Ascending aorta (tissue), 2 donors: Measurements from ENCODE around the gene ZNF705A. TPM values are rescaled to one million over a fixed set of nuclear protein-coding genes. Genes with fewer than 3 reads are reported as not detected.
"Not testable (repeated sequence)": the region's sequence is repeated elsewhere in the genome, so short reads cannot be mapped to it uniquely, and the experiment has no call there.

ENCODE experiments used
- DNase-seq, 2 donors: peaks; one replicate each; pipeline ENCODE4 v3.0.0-alpha.2; 2019; ENCODE audit warnings: low spot score in 2 of 2
- H3K27ac ChIP-seq, 2 donors: fragments of 200-600 bp; sonication (generic); one replicate each; pipeline ENCODE4 v1.5.1; 2016 to 2017; ENCODE audit warnings: mild to moderate bottlenecking in 1 of 2
- H3K27me3 ChIP-seq: fragments of 200-600 bp; sonication (generic); one replicate; pipeline ENCODE4 v1.5.1; 2017
- H3K36me3 ChIP-seq, 2 donors: fragments of 200-600 bp; sonication (generic); one replicate each; pipeline ENCODE4 v1.5.1; 2016
- H3K4me1 ChIP-seq, 2 donors: fragments of 200-600 bp; sonication (generic); one replicate each; pipeline ENCODE4 v1.5.1; 2016 to 2017; ENCODE audit warnings: mild to moderate bottlenecking in 1 of 2
- H3K4me3 ChIP-seq, 2 donors: fragments of 200-600 bp; sonication (generic); one replicate each; pipeline ENCODE4 v1.5.1; 2016 to 2017; ENCODE audit warnings: mild to moderate bottlenecking in 1 of 2
- H3K9me3 ChIP-seq, 2 donors: fragments of 200-600 bp; sonication (generic); one replicate each; pipeline ENCODE4 v1.5.1; 2016
- intact Hi-C: fragments of 100-400 bp; cut with DNase I; formaldehyde crosslinking; loops from one replicate; pipeline ENCODE4 v1.15.1; 2023
- total RNA-seq: library from RNA; depleted of rRNA; stranded (reverse); fragments of >200 nt; gene quantifications from one replicate; pipeline ENCODE4 v1.1.0, GENCODE V29; 2016
- TF ChIP-seq, protein P1 (sequence below), 3 experiments: fragments of 200-600 bp in 2 of 3; fragments of 450-650 bp in 1 of 3; sonication (generic) in 2 of 3; IDR thresholded peaks; one replicate each; pipeline ENCODE4 v1.5.1; 2016 to 2019; ENCODE audit warnings: antibody characterized with exemption in 3 of 3, mild to moderate bottlenecking in 1 of 3, moderate library complexity in 1 of 3

ZNF705A gene
- total RNA-seq, result not detected

DNA sequence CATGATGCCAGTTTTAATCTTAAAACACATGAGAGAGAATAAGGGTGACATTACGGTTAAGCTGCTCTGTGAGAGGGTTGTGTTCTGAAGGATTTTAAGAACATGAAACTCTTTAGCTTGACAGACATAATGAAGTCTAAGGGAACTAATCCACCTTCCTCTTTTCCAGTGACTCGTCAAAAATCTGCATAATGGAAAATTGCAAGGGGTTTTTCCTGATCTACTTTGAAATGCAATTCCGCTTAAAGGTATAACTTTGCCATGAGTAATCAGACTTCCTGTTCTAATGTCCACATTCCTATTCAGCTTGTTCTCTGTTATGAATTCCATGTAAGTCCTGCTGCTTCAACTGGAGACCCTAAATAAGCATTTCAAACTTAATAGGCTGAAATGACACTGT lies at the start of gene ZNF705A:
TSS of gene ZNF705A (plus strand) at position 171 of the 400 bp plus-strand sequence. CDS start 15,611 bp downstream, outside the sequence.
- Histone ChIP-seq H3K36me3 (no peaks in the 10 kb centered on the region), H3K4me1 (no peaks in the 10 kb centered on the region), H3K27me3 (no peaks in the 10 kb centered on the region), H3K9me3 (no peaks in the 10 kb centered on the region), H3K27ac (peak within 1 kb of the TSS in 1 of 2 donors; percentile 14), H3K4me3 (no peak within 1 kb of the TSS)
- intact Hi-C loops, result no loop called here
- TF ChIP-seq, protein P1, sequence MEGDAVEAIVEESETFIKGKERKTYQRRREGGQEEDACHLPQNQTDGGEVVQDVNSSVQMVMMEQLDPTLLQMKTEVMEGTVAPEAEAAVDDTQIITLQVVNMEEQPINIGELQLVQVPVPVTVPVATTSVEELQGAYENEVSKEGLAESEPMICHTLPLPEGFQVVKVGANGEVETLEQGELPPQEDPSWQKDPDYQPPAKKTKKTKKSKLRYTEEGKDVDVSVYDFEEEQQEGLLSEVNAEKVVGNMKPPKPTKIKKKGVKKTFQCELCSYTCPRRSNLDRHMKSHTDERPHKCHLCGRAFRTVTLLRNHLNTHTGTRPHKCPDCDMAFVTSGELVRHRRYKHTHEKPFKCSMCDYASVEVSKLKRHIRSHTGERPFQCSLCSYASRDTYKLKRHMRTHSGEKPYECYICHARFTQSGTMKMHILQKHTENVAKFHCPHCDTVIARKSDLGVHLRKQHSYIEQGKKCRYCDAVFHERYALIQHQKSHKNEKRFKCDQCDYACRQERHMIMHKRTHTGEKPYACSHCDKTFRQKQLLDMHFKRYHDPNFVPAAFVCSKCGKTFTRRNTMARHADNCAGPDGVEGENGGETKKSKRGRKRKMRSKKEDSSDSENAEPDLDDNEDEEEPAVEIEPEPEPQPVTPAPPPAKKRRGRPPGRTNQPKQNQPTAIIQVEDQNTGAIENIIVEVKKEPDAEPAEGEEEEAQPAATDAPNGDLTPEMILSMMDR (IDR thresholded peaks at IDR 0.05), result no peak
- DNase-seq, result no peak

DNA sequence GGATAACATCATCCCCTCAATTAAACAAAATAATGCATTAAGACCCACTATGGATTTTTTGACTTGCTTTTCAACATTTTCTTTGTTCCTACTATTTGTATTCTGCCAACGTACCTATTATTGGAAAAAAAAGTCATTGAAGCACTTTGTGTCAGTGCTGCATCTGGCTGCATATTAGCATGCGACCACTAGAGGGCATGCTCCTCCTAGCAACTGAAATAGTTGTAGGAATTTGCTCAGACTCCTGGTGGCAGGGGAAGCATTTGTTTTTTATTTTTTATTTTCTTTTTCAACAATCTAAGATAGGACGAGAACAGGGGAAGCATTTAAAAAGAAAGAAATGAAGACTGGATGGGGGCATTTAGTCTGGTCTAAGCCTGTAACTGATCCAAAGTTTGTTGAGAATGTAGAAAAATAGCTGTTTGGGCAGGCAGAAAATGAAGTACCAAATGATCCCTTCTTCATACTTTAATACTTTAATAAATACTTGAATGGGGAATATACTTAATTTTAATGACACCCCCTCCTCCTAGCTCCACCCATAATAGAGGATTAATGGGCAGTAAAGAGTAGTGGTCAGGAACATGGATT lies 47.9 kb upstream of the ZNF705A start:
- TF ChIP-seq, protein P1 (IDR thresholded peaks at IDR 0.05), result peak; percentile 74 to 94 (median 94)
- DNase-seq, result peak in 1 of 2 donors; percentile 82

DNA sequence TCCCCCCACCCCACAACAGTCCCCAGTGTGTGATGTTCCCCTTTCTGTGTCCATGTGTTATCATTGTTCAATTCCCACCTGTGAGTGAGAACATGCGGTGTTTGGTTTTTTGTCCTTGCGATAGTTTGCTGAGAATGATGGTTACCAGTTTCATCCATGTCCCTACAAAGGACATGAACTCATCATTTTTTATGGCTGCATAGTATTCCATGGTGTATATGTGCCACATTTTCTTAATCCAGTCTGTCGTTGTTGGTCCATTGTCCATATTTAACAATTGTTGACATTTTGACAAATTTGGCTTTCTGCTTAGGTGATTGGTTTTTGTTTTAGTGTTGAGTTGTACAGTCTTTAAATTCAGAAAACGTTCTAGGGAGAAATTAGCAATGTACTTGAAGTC lies 43.7 kb upstream of the ZNF705A start:
- H3K27me3 ChIP-seq, H3K27ac ChIP-seq, H3K9me3 ChIP-seq, intact Hi-C loops, H3K36me3 ChIP-seq, DNase-seq, H3K4me1 ChIP-seq, H3K4me3 ChIP-seq: not testable (repeated sequence)

More for the DNA sequence above, 47.9 kb upstream of the ZNF705A start:
- H3K27me3 ChIP-seq, result no peaks in the 10 kb centered on the region
- H3K4me3 ChIP-seq, result no peak overlapping the region
- H3K4me1 ChIP-seq, result no peaks in the 10 kb centered on the region
- no peak overlapping the region for H3K27ac ChIP-seq
- intact Hi-C loops, result loop anchor here (2.0 kb wide), 1 partner anchor 122 kb away; no protein-coding TSS in a partner anchor
- peaks cover 0 to 3% of the 10 kb centered on the region in 2 donors for H3K9me3 ChIP-seq
- H3K36me3 ChIP-seq, result peaks cover 0 to 8% of the 10 kb centered on the region in 2 donors

DNA sequence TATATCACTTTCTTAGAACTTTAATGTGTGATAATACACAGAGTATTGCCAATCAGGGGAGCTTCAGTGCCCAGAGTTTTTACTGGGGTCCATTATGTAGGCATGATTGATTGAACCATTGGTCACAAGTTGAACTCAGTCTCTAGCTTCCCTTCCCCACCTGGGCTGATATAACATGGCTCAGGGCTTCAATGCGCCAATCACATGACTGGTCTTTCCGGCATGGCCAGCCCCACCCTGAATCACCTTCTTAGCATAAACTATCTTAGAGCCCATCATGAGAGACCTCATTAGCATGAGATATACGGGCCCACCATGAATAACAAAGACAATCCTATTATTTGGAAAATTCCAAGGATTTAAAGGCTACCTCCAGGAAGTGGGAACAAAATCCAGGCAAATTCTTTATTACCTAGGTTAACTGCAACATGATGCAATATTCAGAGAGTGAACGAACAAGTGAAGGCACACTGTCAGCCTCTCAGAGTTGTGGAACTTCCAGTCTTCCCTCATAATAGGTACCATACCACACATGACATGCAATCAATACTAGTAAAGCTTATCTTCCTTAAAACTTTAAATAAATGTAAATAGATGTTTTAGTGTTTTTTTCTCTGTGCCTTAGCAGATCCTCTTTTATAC lies 36.6 kb upstream of the ZNF705A start:
- Histone ChIP-seq H3K36me3 (peaks cover 4 to 6% of the 10 kb centered on the region in 2 donors), H3K27ac (no peak overlapping the region), H3K9me3 (no peaks in the 10 kb centered on the region), H3K27me3 (no peaks in the 10 kb centered on the region), H3K4me1 (no peaks in the 10 kb centered on the region), H3K4me3 (no peak overlapping the region)
- TF ChIP-seq, protein P1 (IDR thresholded peaks at IDR 0.05), result no peak
- no peak for DNase-seq
- intact Hi-C loops, result no loop called here

DNA sequence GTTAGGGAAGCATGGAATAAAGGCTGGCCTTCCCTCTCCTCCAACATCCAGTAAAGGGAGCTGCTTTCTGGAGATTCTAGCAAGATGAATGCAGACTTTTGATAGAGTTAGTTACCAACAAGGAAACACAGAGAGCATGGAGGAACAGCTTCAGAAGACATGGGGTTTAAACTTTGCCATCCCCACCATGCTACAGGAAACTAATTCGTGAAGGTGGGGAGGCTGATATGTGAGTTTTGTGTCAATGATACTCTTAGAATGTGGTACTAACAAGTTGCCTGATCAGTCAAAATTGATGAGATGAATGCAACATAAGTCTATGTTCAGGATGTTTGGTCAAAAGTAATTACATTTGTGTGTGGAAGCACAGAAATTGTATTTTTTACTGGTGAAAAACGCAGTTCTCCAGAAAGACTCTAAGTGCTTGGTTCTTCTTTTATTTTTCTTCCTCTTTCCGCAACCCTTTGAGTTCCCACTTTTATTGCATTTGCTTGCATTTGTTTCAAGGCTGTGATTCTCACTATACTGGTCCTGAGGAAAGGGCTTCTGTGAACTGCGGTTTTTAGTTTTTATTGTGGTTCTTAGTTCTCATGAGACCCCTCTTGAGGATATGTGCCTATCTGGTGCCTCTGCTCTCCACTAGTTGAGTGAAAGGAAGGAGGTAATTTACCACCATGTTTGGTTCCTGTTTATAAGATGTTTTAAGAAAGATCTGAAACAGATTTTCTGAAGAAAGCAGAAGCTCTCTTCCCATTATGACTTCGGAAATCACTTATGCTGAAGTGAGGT lies 33.5 kb upstream of the ZNF705A start, which contains the start of gene CLEC4A:
TSS of gene CLEC4A (plus strand) at position 494 of the 789 bp plus-strand sequence. CDS start at position 756, 262 bp downstream.
- Histone ChIP-seq H3K9me3 (no peaks in the 10 kb centered on the region), H3K4me1 (no peaks in the 10 kb centered on the region), H3K27me3 (no peaks in the 10 kb centered on the region), H3K4me3 (no peak within 1 kb of the TSS), H3K36me3 (peaks cover 4% of the 10 kb centered on the region in 2 donors), H3K27ac (no peak within 1 kb of the TSS)
- TF ChIP-seq, protein P1 (IDR thresholded peaks at IDR 0.05), result no peak
- intact Hi-C loops, result no loop called here
- no peak for DNase-seq
